B cell (primary cell): Measurements from ENCODE around the gene PRSS56. TPM values are rescaled to one million over a fixed set of nuclear protein-coding genes. Genes with fewer than 3 reads are reported as not detected.

Source experiments
- ATAC-seq: fragments of 200-7000 bp; cut with Tn5 transposase; one replicate; pipeline ENCODE4 v1.10.0; 2021; ENCODE audit warnings: low read depth, mild to moderate bottlenecking, moderate number of reproducible peaks, moderate library complexity
- CTCF ChIA-PET: fragments of 350-600 bp; sonication (Branson Sonifier 250); formaldehyde crosslinking; loops from one replicate; lab custom pipeline; 2021; ENCODE audit warnings: antibody characterized with exemption, inconsistent platforms; lab: Charles Lee
- POLR2A ChIA-PET: fragments of 350-600 bp; sonication (Branson Sonifier 250); formaldehyde crosslinking; loops from one replicate; lab custom pipeline; 2021; ENCODE audit warnings: antibody characterized with exemption; lab: Charles Lee
- DNase-seq: peaks from one replicate; pipeline ENCODE4 v3.0.0; 2013
- H2AFZ ChIP-seq: 2 replicates; pipeline ENCODE4 v1.6.1; 2012; ENCODE audit warnings: mild to moderate bottlenecking, low read depth, low read length; ENCODE audit not compliant: insufficient read depth, poor library complexity, severe bottlenecking
- H3K27ac ChIP-seq, 2 donors: 1 replicate in 1 of 2; 2 replicates in 1 of 2; pipeline ENCODE4 v1.5.1; 2012 to 2013; ENCODE audit warnings: low read length in 2 of 2, mild to moderate bottlenecking in 2 of 2, moderate library complexity in 1 of 2
- H3K27me3 ChIP-seq, 4 experiments: fragments of 200-600 bp in 1 of 4; sonication (generic) in 1 of 4; replicated peaks in 1 of 4; 1 replicate in 2 of 4; 2 replicates in 2 of 4; pipeline versions ENCODE4 v1.6.1 to v1.7.0; 2013 to 2016; ENCODE audit warnings: low read length in 3 of 4, mild to moderate bottlenecking in 2 of 4, mixed read lengths in 1 of 4, moderate library complexity in 1 of 4; ENCODE audit not compliant: insufficient read depth in 4 of 4, control insufficient read depth in 3 of 4; ENCODE audit errors: control extremely low read depth in 1 of 4
- H3K36me3 ChIP-seq, 2 experiments: replicated peaks in 1 of 2; 1 replicate in 1 of 2; 2 replicates in 1 of 2; pipeline versions ENCODE4 v1.6.1 to v1.7.1; 2013; ENCODE audit warnings: low read length in 1 of 2; ENCODE audit not compliant: insufficient read depth in 2 of 2, control insufficient read depth in 1 of 2; ENCODE audit errors: control extremely low read depth in 1 of 2, extremely low read depth in 1 of 2
- H3K4me1 ChIP-seq, 2 donors: fragments of 200-600 bp in 1 of 2; sonication (generic) in 1 of 2; 1 replicate in 1 of 2; 2 replicates in 1 of 2; pipeline versions ENCODE4 v1.5.1 to v1.6.1; 2013 to 2017; ENCODE audit warnings: low read length in 2 of 2; ENCODE audit not compliant: control insufficient read depth in 2 of 2, insufficient read depth in 2 of 2
- H3K4me2 ChIP-seq: replicated peaks from 2 replicates; pipeline ENCODE3; 2012; ENCODE audit warnings: mild to moderate bottlenecking, low read depth, low read length; ENCODE audit not compliant: poor library complexity, severe bottlenecking
- H3K4me3 ChIP-seq, 5 experiments: fragments of 200-600 bp in 1 of 5; sonication (generic) in 1 of 5; 1 replicate in 3 of 5; 2 replicates in 2 of 5; pipeline versions ENCODE4 v1.5.1 to v1.7.0; 2011 to 2016; ENCODE audit warnings: low read length in 4 of 5, mild to moderate bottlenecking in 4 of 5, low read depth in 2 of 5, control low read depth in 1 of 5, moderate library complexity in 1 of 5; ENCODE audit not compliant: insufficient read depth in 1 of 5; ENCODE audit errors: control extremely low read depth in 1 of 5, extremely low read depth in 1 of 5
- H3K79me2 ChIP-seq: fragments of 200-600 bp; sonication (generic); one replicate; pipeline ENCODE4 v1.6.0; 2016; ENCODE audit warnings: low read length; ENCODE audit not compliant: control insufficient read depth, insufficient read depth
- H3K9ac ChIP-seq: fragments of 200-600 bp; sonication (generic); 2 replicates; pipeline ENCODE4 v1.6.1; 2017; ENCODE audit warnings: mild to moderate bottlenecking, low read length, moderate library complexity
- H3K9me3 ChIP-seq, 3 donors: one replicate each; pipeline versions ENCODE4 v1.6.1 to v1.7.1; 2013; ENCODE audit warnings: low read length in 2 of 3; ENCODE audit not compliant: control insufficient read depth in 2 of 3, insufficient read depth in 1 of 3; ENCODE audit errors: control extremely low read depth in 1 of 3
- H4K20me1 ChIP-seq: 2 replicates; pipeline ENCODE4 v1.6.0; 2012; ENCODE audit warnings: mild to moderate bottlenecking, low read length; ENCODE audit not compliant: insufficient read depth, control insufficient read depth, poor library complexity, severe bottlenecking
- H3K27ac Mint-ChIP-seq: one replicate; pipeline ENCODE4 v1.8.0; 2021; ENCODE audit warnings: mixed read lengths
- H3K27me3 Mint-ChIP-seq: one replicate; pipeline ENCODE4 v1.8.0; 2021; ENCODE audit warnings: mixed read lengths
- H3K4me1 Mint-ChIP-seq: one replicate; pipeline ENCODE4 v1.8.0; 2021; ENCODE audit warnings: mixed read lengths
- H3K4me3 Mint-ChIP-seq: one replicate; pipeline ENCODE4 v1.8.0; 2021; ENCODE audit warnings: mixed read lengths
- H3K9me3 Mint-ChIP-seq: one replicate; pipeline ENCODE4 v1.8.0; 2022; ENCODE audit warnings: mixed read lengths; ENCODE audit not compliant: insufficient read depth
- CTCF ChIP-seq: fragments of 200-600 bp; IDR thresholded peaks from one replicate; pipeline ENCODE4 v1.8.0; 2022; ENCODE audit warnings: antibody characterized with exemption, mild to moderate bottlenecking
- EZH2 ChIP-seq: IDR thresholded peaks from 2 replicates; pipeline ENCODE4 v1.6.1; 2012; ENCODE audit warnings: borderline replicate concordance, low read depth, mild to moderate bottlenecking, moderate library complexity, low read length; ENCODE audit not compliant: insufficient read depth, poor library complexity, severe bottlenecking
- WGBS: methylation state at CpG from one replicate; pipeline ENCODE4 v1.1.5; 2013; ENCODE audit warnings: missing lambda C conversion rate; ENCODE audit not compliant: insufficient coverage; 5-methylcytosine and 5-hydroxymethylcytosine counted together
- intact Hi-C: fragments of 100-400 bp; cut with micrococcal nuclease; formaldehyde crosslinking; loops from one replicate; pipeline ENCODE4 v1.10.0; 2022
- polyA plus RNA-seq: library from polyadenylated mRNA; depleted of rRNA; stranded (reverse); fragments of >200 nt; gene quantifications from 2 replicates; pipeline ENCODE4 v1.2.3, GENCODE V29; 2012
- total RNA-seq, 2 donors: library from RNA; stranded (reverse); fragments of 120-200 nt in 1 of 2; gene quantifications; 1 replicate in 1 of 2; 2 replicates in 1 of 2; pipeline versions ENCODE4 v1.2.3 to v1.2.4, GENCODE V29; 2013 to 2022

Gene PRSS56
- total and polyA plus RNA-seq, 2 donors (not counting 1 experiment from before 2014, with no cell fraction given) = not detected

DNA sequence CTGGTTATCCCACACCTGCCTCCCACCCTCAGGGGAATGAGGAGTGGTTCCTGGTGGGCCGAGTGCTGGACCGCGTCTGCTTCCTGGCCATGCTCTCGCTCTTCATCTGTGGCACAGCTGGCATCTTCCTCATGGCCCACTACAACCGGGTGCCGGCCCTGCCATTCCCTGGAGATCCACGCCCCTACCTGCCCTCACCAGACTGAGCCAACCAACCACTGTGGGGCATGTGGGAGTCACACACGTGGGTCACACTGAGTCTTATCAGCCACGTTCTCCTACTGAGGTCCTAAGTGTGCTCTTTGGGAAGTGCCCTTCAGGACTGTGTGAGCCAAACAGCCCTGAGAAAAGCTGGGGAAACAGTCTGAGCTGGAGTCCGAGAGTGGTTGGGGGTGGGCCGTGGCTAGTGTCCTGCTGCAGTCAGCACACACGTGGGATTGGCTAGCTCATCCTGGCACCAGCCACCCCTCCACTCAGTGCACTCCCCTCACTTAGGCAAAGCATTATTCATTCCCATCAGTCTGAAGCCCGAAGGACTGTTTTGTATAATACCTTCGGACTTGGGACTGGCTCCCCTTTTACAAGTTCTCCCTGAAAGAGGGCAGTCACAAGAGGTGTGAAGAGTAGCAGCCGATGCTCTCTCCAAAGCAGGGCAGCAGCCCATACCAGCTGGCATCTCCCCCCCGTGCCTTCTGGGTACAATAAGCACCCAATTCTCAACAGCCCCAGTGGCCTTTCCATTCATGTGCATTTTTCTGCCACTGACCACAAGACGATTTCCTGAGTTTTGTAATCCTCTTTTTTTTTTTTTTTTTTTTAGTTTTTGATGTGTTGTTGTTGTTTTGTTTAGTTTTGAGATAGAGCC, 25.6 kb downstream of the PRSS56 start:
- Mint-ChIP-seq H3K4me1 (peaks cover 33% of the 10 kb centered on the region), H3K27me3 (no peaks in the 10 kb centered on the region), H3K4me3 (no peak overlapping the region), H3K9me3 (no peaks in the 10 kb centered on the region), H3K27ac (no peak overlapping the region)
- ChIA-PET POLR2A (no interaction called here), CTCF (interaction anchor here (1.3 kb wide), 1 partner anchor 25 kb away, joined by 5 read pairs; the partner anchor contains the start of gene PRSS56)
- intact Hi-C loops = no loop called here
- Histone ChIP-seq H3K36me3 (peaks cover 3 to 17% of the 10 kb centered on the region in 2 experiments), H3K9ac (no peak overlapping the region), H3K27ac (no peak overlapping the region), H3K4me3 (no peak overlapping the region), H3K79me2 (peaks cover 52% of the 10 kb centered on the region), H3K4me1 (peaks cover 7 to 13% of the 10 kb centered on the region in 2 donors), H2AFZ (no peak overlapping the region), H3K27me3 (no peaks in the 10 kb centered on the region), H4K20me1 (peaks cover 14% of the 10 kb centered on the region), H3K4me2 (no peak overlapping the region), H3K9me3 (peaks cover 0 to 2% (median 0%) of the 10 kb centered on the region in 3 donors)
- TF ChIP-seq CTCF (no peak), EZH2 (no peak)
- ATAC-seq (no peak), DNase-seq (no peak)
- WGBS = 96% methylated on average over 12 of the region's 17 CpGs

GRCh38 chr2:232547991-232548390, 27.8 kb downstream of the PRSS56 start:
- intact Hi-C loops = no loop called here
- TF ChIP-seq EZH2 = no peak
- no peak for TF ChIP-seq CTCF
- H3K79me2 ChIP-seq = peaks cover 72% of the 10 kb centered on the region
- peaks cover 46% of the 10 kb centered on the region for H3K4me1 Mint-ChIP-seq
- no peak overlapping the region for H3K9ac ChIP-seq
- DNase-seq = no peak
- H3K27ac ChIP-seq = no peak overlapping the region
- no peaks in the 10 kb centered on the region for H3K27me3 Mint-ChIP-seq
- H3K4me1 ChIP-seq = peaks cover 14 to 28% of the 10 kb centered on the region in 2 donors
- no peak overlapping the region for H3K4me2 ChIP-seq
- H3K27ac Mint-ChIP-seq = no peak overlapping the region
- H3K4me3 ChIP-seq = no peak overlapping the region
- POLR2A ChIA-PET = no interaction called here
- CTCF ChIA-PET = interaction anchor here (0.9 kb wide), 1 partner anchor 206 kb away, joined by 3 read pairs; no protein-coding TSS in a partner anchor
- H4K20me1 ChIP-seq = peaks cover 21% of the 10 kb centered on the region
- no peak for ATAC-seq
- no peaks in the 10 kb centered on the region for H3K27me3 ChIP-seq
- H2AFZ ChIP-seq = no peak overlapping the region
- WGBS = 96% methylated on average over 3 of the region's 6 CpGs
- H3K4me3 Mint-ChIP-seq = no peak overlapping the region
- no peaks in the 10 kb centered on the region for H3K9me3 Mint-ChIP-seq
- H3K9me3 ChIP-seq = no peaks in the 10 kb centered on the region
- peaks cover 3 to 24% of the 10 kb centered on the region in 2 experiments for H3K36me3 ChIP-seq
